Hematopoietic multipotent progenitor cell treated with erythropoietin and hydrocortisone succinate and interleukin-3 and kit ligand, for 15 days (in vitro differentiated cells): ENCODE results near the gene MCC.

ENCODE experiments used
- DNase-seq: peaks from one replicate; pipeline ENCODE4 v3.0.0-alpha.2; 2015; ENCODE audit warnings: low spot score

Gene MCC

GRCh38 chr5:113199122-113199905, 288.9 kb downstream of the MCC start:
- DNase-seq: no peak

GRCh38 chr5:113197456-113198200, 290.6 kb downstream of the MCC start:
- DNase-seq: no peak

GRCh38 chr5:113195771-113196170, 292.5 kb downstream of the MCC start:
- no peak for DNase-seq

- no peak for DNase-seq
These were observed 293.0 kb downstream of the MCC start for GRCh38 chr5:113195251-113195650.

- DNase-seq: no peak
These were observed 293.7 kb downstream of the MCC start for GRCh38 chr5:113194591-113194990.

GRCh38 chr5:113194125-113194524, 294.1 kb downstream of the MCC start:
- DNase-seq: no peak

GRCh38 chr5:113193311-113193978, 294.8 kb downstream of the MCC start:
- DNase-seq: no peak

- no peak for DNase-seq
These were observed 295.7 kb downstream of the MCC start for GRCh38 chr5:113192541-113192940.

- DNase-seq: no peak
These were observed 297.9 kb downstream of the MCC start for GRCh38 chr5:113190347-113190746.

GRCh38 chr5:113189291-113189690, 299.0 kb downstream of the MCC start:
- no peak for DNase-seq

- no peak for DNase-seq
These were observed 299.8 kb downstream of the MCC start for GRCh38 chr5:113188436-113188835.

GRCh38 chr5:113187906-113188305, 300.3 kb downstream of the MCC start:
- no peak for DNase-seq

GRCh38 chr5:113186061-113186460, 302.2 kb downstream of the MCC start:
- DNase-seq: no peak

GRCh38 chr5:113183694-113184093, 304.6 kb downstream of the MCC start:
- no peak for DNase-seq

GRCh38 chr5:113182658-113183344, 305.5 kb downstream of the MCC start:
- DNase-seq: no peak

- no peak for DNase-seq
These were observed 306.3 kb downstream of the MCC start for GRCh38 chr5:113181853-113182490.

- no peak for DNase-seq
These were observed 306.8 kb downstream of the MCC start for GRCh38 chr5:113181409-113181808.

- no peak for DNase-seq
These were observed 309.1 kb downstream of the MCC start for GRCh38 chr5:113179156-113179555.

GRCh38 chr5:113178073-113178779, 310.0 kb downstream of the MCC start:
- no peak for DNase-seq

- no peak for DNase-seq
These were observed 311.0 kb downstream of the MCC start for GRCh38 chr5:113177225-113177624.

GRCh38 chr5:113176734-113177133, 311.5 kb downstream of the MCC start:
- no peak for DNase-seq
